HEK293 (cell line): ENCODE results near the gene BTBD18.

Experiments
- CTCF ChIA-PET: fragments of 350-600 bp; formaldehyde crosslinking; extraction: SDS; loops from one replicate; lab custom pipeline; 2021; ENCODE audit warnings: antibody characterized with exemption; lab: Yijun Ruan, JAX
- POLR2A ChIA-PET: fragments of 300-600 bp; formaldehyde crosslinking; extraction: SDS; loops from one replicate; lab custom pipeline; 2020; ENCODE audit warnings: antibody characterized with exemption, inconsistent platforms; lab: Yijun Ruan, JAX
- H3K27ac ChIP-seq: fragments of 200-500 bp; sonication (Bioruptor generic); 2 replicates; pipeline ENCODE4 v1.5.1; 2014; ENCODE audit warnings: low read depth, low read length, control low read depth, inconsistent platforms; ENCODE audit errors: extremely low read depth
- H3K36me3 ChIP-seq, 2 experiments: fragments of 200-500 bp in 1 of 2; sonication (Bioruptor generic) in 1 of 2; 1 replicate in 1 of 2; 2 replicates in 1 of 2; pipeline ENCODE4 v1.5.1; 2014 to 2017; ENCODE audit warnings: inconsistent platforms in 2 of 2, low read length in 2 of 2; ENCODE audit not compliant: control insufficient read depth in 2 of 2, insufficient read depth in 1 of 2
- H3K4me1 ChIP-seq: fragments of 200-500 bp; sonication (Bioruptor generic); 2 replicates; pipeline ENCODE4 v1.5.1; 2014; ENCODE audit warnings: mild to moderate bottlenecking, low read length, inconsistent platforms; ENCODE audit not compliant: control insufficient read depth, insufficient read depth
- H3K4me3 ChIP-seq: 2 replicates; pipeline ENCODE4 v1.5.1; 2011; ENCODE audit warnings: low read depth, mild to moderate bottlenecking, control low read depth, low read length, moderate library complexity
- H3K9me3 ChIP-seq: fragments of 200-500 bp; sonication (Bioruptor generic); 2 replicates; pipeline ENCODE4 v1.5.1; 2014; ENCODE audit warnings: low read depth, low read length, inconsistent platforms; ENCODE audit not compliant: control insufficient read depth, insufficient read depth
- GFI1B ChIP-seq: fragments of 450-650 bp; formaldehyde crosslinking; IDR thresholded peaks from 2 replicates; pipeline ENCODE4 v1.5.1; 2016; ENCODE audit warnings: missing biosample characterization, missing genetic modification characterization
- KLF8 ChIP-seq: fragments of 450-650 bp; formaldehyde crosslinking; IDR thresholded peaks from 2 replicates; pipeline ENCODE4 v1.5.1; 2016; ENCODE audit warnings: missing biosample characterization, missing genetic modification characterization
- KLF9 ChIP-seq: fragments of 450-650 bp; formaldehyde crosslinking; IDR thresholded peaks from 2 replicates; pipeline ENCODE4 v1.5.1; 2016; ENCODE audit warnings: missing biosample characterization, missing genetic modification characterization, low read depth
- OSR2 ChIP-seq: fragments of 450-650 bp; formaldehyde crosslinking; IDR thresholded peaks from 2 replicates; pipeline ENCODE4 v1.5.1; 2016; ENCODE audit warnings: missing biosample characterization, missing genetic modification characterization
- SCRT2 ChIP-seq: fragments of 450-650 bp; formaldehyde crosslinking; IDR thresholded peaks from 2 replicates; pipeline ENCODE4 v1.5.1; 2016; ENCODE audit warnings: missing biosample characterization, missing genetic modification characterization
- SP2 ChIP-seq: fragments of 450-650 bp; formaldehyde crosslinking; IDR thresholded peaks from 2 replicates; pipeline ENCODE4 v1.5.1; 2016; ENCODE audit warnings: missing biosample characterization, missing genetic modification characterization
- SP3 ChIP-seq: fragments of 450-650 bp; formaldehyde crosslinking; IDR thresholded peaks from 2 replicates; pipeline ENCODE4 v1.5.1; 2016; ENCODE audit warnings: missing biosample characterization, missing genetic modification characterization
- SP7 ChIP-seq: fragments of 450-650 bp; formaldehyde crosslinking; IDR thresholded peaks from 2 replicates; pipeline ENCODE4 v1.5.1; 2016; ENCODE audit warnings: missing biosample characterization, missing genetic modification characterization
- TCF7L2 ChIP-seq: IDR thresholded peaks from 2 replicates; pipeline ENCODE4 v1.6.1; 2011; ENCODE audit warnings: low read depth, mild to moderate bottlenecking, inconsistent platforms, low read length, moderate library complexity, borderline replicate concordance
- ZBTB17 ChIP-seq: fragments of 450-650 bp; formaldehyde crosslinking; IDR thresholded peaks from 2 replicates; pipeline ENCODE4 v1.5.1; 2016; ENCODE audit warnings: missing biosample characterization, missing genetic modification characterization
- ZEB2 ChIP-seq: fragments of 450-650 bp; formaldehyde crosslinking; IDR thresholded peaks from 2 replicates; pipeline ENCODE4 v1.5.1; 2016; ENCODE audit warnings: missing biosample characterization, missing genetic modification characterization
- ZNF19 ChIP-seq: fragments of 450-650 bp; formaldehyde crosslinking; IDR thresholded peaks from 2 replicates; pipeline ENCODE4; 2016; ENCODE audit warnings: missing biosample characterization, missing genetic modification characterization, low read depth
- ZNF2 ChIP-seq: fragments of 450-650 bp; formaldehyde crosslinking; IDR thresholded peaks from 2 replicates; pipeline ENCODE4 v1.5.1; 2016; ENCODE audit warnings: missing biosample characterization, missing genetic modification characterization
- ZNF266 ChIP-seq: fragments of 450-650 bp; formaldehyde crosslinking; IDR thresholded peaks from 2 replicates; pipeline ENCODE4 v1.5.1; 2016; ENCODE audit warnings: missing biosample characterization, missing genetic modification characterization, low read depth
- ZNF311 ChIP-seq: fragments of 450-650 bp; formaldehyde crosslinking; IDR thresholded peaks from 2 replicates; pipeline ENCODE4 v1.5.1; 2017; ENCODE audit warnings: missing biosample characterization, missing genetic modification characterization, borderline replicate concordance
- ZNF548 ChIP-seq: fragments of 450-650 bp; formaldehyde crosslinking; IDR thresholded peaks from 2 replicates; pipeline ENCODE4 v1.5.1; 2016; ENCODE audit warnings: missing biosample characterization, missing genetic modification characterization
- ZNF596 ChIP-seq: fragments of 450-650 bp; IDR thresholded peaks from 2 replicates; pipeline ENCODE4 v1.5.0; 2018; ENCODE audit warnings: missing biosample characterization, mild to moderate bottlenecking, missing genetic modification characterization, moderate library complexity
- ZSCAN16 ChIP-seq: fragments of 450-650 bp; formaldehyde crosslinking; IDR thresholded peaks from 2 replicates; pipeline ENCODE4 v1.5.1; 2016; ENCODE audit warnings: missing biosample characterization, missing genetic modification characterization
- TF ChIP-seq, protein P1 (sequence below): IDR thresholded peaks from 2 replicates; pipeline ENCODE4 v1.6.1; 2011; ENCODE audit warnings: mild to moderate bottlenecking, low read depth, low read length, borderline replicate concordance
- TF ChIP-seq, protein P2 (sequence below): fragments of 450-650 bp; formaldehyde crosslinking; optimal IDR thresholded peaks from 2 replicates; pipeline ENCODE3; 2016; ENCODE audit warnings: missing biosample characterization, mild to moderate bottlenecking, missing genetic modification characterization
- TF ChIP-seq, protein P3 (sequence below): fragments of 450-650 bp; IDR thresholded peaks from 2 replicates; pipeline ENCODE4 v1.5.1; 2018; ENCODE audit warnings: missing biosample characterization, missing genetic modification characterization
- TF ChIP-seq, protein P4 (sequence below): fragments of 450-650 bp; formaldehyde crosslinking; IDR thresholded peaks from 2 replicates; pipeline ENCODE4 v1.5.1; 2016; ENCODE audit warnings: missing biosample characterization, missing genetic modification characterization
- TF ChIP-seq, protein P5 (sequence below): fragments of 450-650 bp; formaldehyde crosslinking; IDR thresholded peaks from 2 replicates; pipeline ENCODE4 v1.5.1; 2016; ENCODE audit warnings: missing biosample characterization, missing genetic modification characterization, low read depth

The BTBD18 gene

DNA sequence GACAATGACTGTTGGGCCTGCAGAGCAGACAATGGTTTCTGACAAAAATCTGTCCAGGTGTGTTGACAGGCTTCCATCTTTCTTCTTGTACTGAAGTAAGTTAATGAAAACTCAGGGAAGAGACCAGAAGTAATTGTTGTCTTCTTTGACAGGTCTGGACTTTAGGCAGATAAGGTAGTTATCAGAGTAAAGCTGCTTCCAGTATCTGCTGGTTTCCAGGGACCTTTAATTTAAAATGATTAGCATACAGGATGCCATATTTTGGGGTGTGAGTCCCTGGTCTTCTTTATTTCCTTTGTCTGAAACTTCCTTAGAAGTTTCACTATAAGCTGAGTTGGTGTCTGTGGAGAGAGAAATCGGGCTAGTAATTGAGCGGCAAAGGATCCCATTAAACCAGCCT is 37.8 kb downstream of the BTBD18 start:
- TF ChIP-seq, protein P1, sequence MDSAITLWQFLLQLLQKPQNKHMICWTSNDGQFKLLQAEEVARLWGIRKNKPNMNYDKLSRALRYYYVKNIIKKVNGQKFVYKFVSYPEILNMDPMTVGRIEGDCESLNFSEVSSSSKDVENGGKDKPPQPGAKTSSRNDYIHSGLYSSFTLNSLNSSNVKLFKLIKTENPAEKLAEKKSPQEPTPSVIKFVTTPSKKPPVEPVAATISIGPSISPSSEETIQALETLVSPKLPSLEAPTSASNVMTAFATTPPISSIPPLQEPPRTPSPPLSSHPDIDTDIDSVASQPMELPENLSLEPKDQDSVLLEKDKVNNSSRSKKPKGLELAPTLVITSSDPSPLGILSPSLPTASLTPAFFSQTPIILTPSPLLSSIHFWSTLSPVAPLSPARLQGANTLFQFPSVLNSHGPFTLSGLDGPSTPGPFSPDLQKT: no peak
- ChIA-PET POLR2A (interaction anchor here (0.6 to 1.0 kb wide), 2 partner anchors 27 to 87 kb away, joined by 3 read pairs; partner anchors contain the start of gene SELENOH), CTCF (interaction anchor here (2.7 kb wide), 1 partner anchor 87 kb away, joined by 12 read pairs; no protein-coding TSS in a partner anchor)
- Histone ChIP-seq H3K36me3 (peaks cover 0 to 22% of the 10 kb centered on the region in 2 experiments; a peak in 2 of 3 replicates), H3K9me3 (no peaks in the 10 kb centered on the region), H3K4me3 (peak overlapping the region; percentile 97; the same call in 1 of the 2 replicates), H3K27ac (no peak overlapping the region), H3K4me1 (no peaks in the 10 kb centered on the region)

DNA sequence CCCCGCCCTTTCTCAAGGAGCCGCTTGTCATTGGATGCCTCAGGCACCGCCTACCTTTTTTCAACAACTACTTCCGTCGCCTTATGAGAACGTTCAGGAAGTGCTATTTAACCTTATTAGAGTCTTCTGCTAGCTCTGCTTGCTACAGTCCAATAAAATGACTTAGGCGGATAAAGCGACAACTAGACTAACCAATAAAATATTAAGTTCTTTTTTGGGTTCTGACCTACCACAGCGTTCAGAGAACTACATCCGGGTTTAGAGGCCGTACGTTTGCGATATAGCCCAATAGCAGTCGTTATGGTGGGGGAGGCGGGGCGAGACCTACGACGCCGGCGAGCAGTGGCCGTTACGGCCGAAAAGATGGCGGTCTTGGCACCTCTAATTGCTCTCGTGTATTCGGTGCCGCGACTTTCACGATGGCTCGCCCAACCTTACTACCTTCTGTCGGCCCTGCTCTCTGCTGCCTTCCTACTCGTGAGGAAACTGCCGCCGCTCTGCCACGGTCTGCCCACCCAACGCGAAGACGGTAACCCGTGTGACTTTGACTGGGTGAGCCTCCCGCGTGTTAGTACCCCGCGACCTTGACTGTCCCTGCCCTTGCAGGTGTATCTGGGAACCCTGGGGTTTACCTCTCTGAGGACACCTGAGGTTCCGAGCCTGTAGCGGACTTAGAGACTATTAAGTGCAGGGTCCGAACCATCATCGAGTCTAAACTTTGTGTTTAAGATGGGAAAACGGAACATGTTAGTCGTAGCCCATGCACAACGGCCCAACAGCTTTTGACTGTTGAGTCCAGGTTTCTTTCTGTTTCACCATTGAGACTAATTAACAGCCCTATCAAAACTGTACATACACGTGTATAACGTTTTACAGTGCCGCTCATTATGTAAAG is 39.1 kb downstream of the BTBD18 start, which contains the start of gene TMX2:
Gene TMX2 (plus strand): TSS at position 338 of the 895 bp plus-strand sequence. CDS start 26 bp downstream, at position 364.
- peaks cover 0 to 24% of the 10 kb centered on the region in 2 experiments; a peak in 1 of 3 replicates for H3K36me3 ChIP-seq
- no peaks in the 10 kb centered on the region for H3K4me1 ChIP-seq
- ChIA-PET POLR2A (interaction anchor here (0.5 to 1.5 kb wide), 12 partner anchors 10 to 1193 kb away, joined by 3 to 15 read pairs (median 4); partner anchors contain the start of genes CTNND1 and SELENOH), CTCF (interaction anchor here (0.6 to 2.7 kb wide), 4 partner anchors 72 to 221 kb away, joined by 3 to 12 read pairs (median 4); no protein-coding TSS in a partner anchor)
- peak within 1 kb of the TSS; percentile 66 for H3K27ac ChIP-seq
- H3K4me3 ChIP-seq: peak within 1 kb of the TSS; percentile 97
- no peaks in the 10 kb centered on the region for H3K9me3 ChIP-seq
- TF ChIP-seq ZSCAN16 (tag by site-specific recombination): no peak
- no peak for TF ChIP-seq ZNF311 (tag by site-specific recombination)
- TF ChIP-seq, protein P2, sequence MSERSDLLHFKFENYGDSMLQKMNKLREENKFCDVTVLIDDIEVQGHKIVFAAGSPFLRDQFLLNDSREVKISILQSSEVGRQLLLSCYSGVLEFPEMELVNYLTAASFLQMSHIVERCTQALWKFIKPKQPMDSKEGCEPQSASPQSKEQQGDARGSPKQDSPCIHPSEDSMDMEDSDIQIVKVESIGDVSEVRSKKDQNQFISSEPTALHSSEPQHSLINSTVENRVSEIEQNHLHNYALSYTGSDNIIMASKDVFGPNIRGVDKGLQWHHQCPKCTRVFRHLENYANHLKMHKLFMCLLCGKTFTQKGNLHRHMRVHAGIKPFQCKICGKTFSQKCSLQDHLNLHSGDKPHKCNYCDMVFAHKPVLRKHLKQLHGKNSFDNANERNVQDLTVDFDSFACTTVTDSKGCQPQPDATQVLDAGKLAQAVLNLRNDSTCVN (tag by site-specific recombination): no peak
- no peak for TF ChIP-seq GFI1B (tag by site-specific recombination)
- TF ChIP-seq TCF7L2: no peak
- TF ChIP-seq, protein P3, sequence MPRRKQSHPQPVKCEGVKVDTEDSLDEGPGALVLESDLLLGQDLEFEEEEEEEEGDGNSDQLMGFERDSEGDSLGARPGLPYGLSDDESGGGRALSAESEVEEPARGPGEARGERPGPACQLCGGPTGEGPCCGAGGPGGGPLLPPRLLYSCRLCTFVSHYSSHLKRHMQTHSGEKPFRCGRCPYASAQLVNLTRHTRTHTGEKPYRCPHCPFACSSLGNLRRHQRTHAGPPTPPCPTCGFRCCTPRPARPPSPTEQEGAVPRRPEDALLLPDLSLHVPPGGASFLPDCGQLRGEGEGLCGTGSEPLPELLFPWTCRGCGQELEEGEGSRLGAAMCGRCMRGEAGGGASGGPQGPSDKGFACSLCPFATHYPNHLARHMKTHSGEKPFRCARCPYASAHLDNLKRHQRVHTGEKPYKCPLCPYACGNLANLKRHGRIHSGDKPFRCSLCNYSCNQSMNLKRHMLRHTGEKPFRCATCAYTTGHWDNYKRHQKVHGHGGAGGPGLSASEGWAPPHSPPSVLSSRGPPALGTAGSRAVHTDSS: no peak
- TF ChIP-seq, protein P4, sequence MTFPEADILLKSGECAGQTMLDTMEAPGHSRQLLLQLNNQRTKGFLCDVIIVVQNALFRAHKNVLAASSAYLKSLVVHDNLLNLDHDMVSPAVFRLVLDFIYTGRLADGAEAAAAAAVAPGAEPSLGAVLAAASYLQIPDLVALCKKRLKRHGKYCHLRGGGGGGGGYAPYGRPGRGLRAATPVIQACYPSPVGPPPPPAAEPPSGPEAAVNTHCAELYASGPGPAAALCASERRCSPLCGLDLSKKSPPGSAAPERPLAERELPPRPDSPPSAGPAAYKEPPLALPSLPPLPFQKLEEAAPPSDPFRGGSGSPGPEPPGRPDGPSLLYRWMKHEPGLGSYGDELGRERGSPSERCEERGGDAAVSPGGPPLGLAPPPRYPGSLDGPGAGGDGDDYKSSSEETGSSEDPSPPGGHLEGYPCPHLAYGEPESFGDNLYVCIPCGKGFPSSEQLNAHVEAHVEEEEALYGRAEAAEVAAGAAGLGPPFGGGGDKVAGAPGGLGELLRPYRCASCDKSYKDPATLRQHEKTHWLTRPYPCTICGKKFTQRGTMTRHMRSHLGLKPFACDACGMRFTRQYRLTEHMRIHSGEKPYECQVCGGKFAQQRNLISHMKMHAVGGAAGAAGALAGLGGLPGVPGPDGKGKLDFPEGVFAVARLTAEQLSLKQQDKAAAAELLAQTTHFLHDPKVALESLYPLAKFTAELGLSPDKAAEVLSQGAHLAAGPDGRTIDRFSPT: no peak
- no peak for TF ChIP-seq ZNF19 (tag by site-specific recombination)
- no peak for TF ChIP-seq SCRT2 (tag by site-specific recombination)
- no peak for TF ChIP-seq ZNF548
- TF ChIP-seq SP7 (tag by site-specific recombination): peak; percentile 40
- 0 out of 2 replicates have a peak, but pooled peaks have one; percentile 43 for TF ChIP-seq ZNF2 (tag by site-specific recombination)
- 0 out of 2 replicates have a peak, but pooled peaks have one; percentile 12 for TF ChIP-seq KLF8 (tag by site-specific recombination)
- no peak for TF ChIP-seq ZNF266 (tag by site-specific recombination)
- TF ChIP-seq OSR2 (tag by site-specific recombination): no peak
- TF ChIP-seq SP3 (tag by site-specific recombination): peak; percentile 93
- TF ChIP-seq KLF9: 0 out of 2 replicates have a peak, but pooled peaks have one; percentile 13
- peak; percentile 61 for TF ChIP-seq ZEB2
- no peak for TF ChIP-seq ZNF596
- TF ChIP-seq SP2: peak; percentile 93
- TF ChIP-seq, protein P5, sequence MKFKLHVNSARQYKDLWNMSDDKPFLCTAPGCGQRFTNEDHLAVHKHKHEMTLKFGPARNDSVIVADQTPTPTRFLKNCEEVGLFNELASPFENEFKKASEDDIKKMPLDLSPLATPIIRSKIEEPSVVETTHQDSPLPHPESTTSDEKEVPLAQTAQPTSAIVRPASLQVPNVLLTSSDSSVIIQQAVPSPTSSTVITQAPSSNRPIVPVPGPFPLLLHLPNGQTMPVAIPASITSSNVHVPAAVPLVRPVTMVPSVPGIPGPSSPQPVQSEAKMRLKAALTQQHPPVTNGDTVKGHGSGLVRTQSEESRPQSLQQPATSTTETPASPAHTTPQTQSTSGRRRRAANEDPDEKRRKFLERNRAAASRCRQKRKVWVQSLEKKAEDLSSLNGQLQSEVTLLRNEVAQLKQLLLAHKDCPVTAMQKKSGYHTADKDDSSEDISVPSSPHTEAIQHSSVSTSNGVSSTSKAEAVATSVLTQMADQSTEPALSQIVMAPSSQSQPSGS (tag by site-specific recombination): no peak
- no peak for TF ChIP-seq ZBTB17 (tag by site-specific recombination)
